ENCODE measurements around the gene ZNF385A. TPM values are rescaled to one million over a fixed set of nuclear protein-coding genes. Genes with fewer than 3 reads are reported as not detected.

The ZNF385A gene
- total and polyA plus RNA-seq, 9 of the 15 experiments (the other 6 are each of a cell fraction or from before 2014, with no cell fraction given) = 1.0 to 111 (median 7.7) TPM

- TF ChIP-seq GABPA (tag; conservative IDR thresholded peaks at IDR 0.05; ENCODE audit: low read depth) (no peak), CTCF (IDR thresholded peaks at IDR 0.05 in 2 of 3, conservative IDR thresholded peaks at IDR 0.05 in 1 of 3; ENCODE audit: insufficient read depth in 2 of 3, low read depth in 1 of 3, low read length in 3 of 3) (peak; percentile 78 to 97 (median 82)), SFPQ (IDR thresholded peaks at IDR 0.05; ENCODE audit: low read depth, low read length) (no peak), TEAD1 (CRISPR knock-in tag; IDR thresholded peaks at IDR 0.05) (peak in 1 of 2 experiments; percentile 35; a peak in 1 of 4 replicates), GATA2 (CRISPR knock-in tag; IDR thresholded peaks at IDR 0.05) (no peak), HDAC2 (IDR thresholded peaks at IDR 0.05) (no peak), PTRF (tag; IDR thresholded peaks at IDR 0.05) (no peak), ZHX1 (conservative IDR thresholded peaks at IDR 0.05; ENCODE audit: low read length) (no peak), EP400 (IDR thresholded peaks at IDR 0.05) (no peak), CHAMP1 (IDR thresholded peaks at IDR 0.05) (no peak), SMARCA4 (IDR thresholded peaks at IDR 0.05) (0 out of 2 replicates have a peak, but pooled peaks have one; percentile 28), SRSF7 (optimal IDR thresholded peaks at IDR 0.05; ENCODE audit: low read depth, low read length) (no peak), SOX6 (IDR thresholded peaks at IDR 0.05) (no peak), TEAD4 (IDR thresholded peaks at IDR 0.05; ENCODE audit: low read length) (peak; percentile 43; the same call in 1 of the 2 replicates), TEAD4 (CRISPR knock-in tag; IDR thresholded peaks at IDR 0.05; ENCODE audit: borderline replicate concordance) (no peak), ZNF436 (CRISPR knock-in tag; IDR thresholded peaks at IDR 0.05) (no peak)
These were observed 19.8 kb upstream of the ZNF385A start (continued) for GRCh38 chr12:54404061-54405004.
